Liver (tissue), 9 donors: ENCODE data around the gene CDH16. TPM values are rescaled to one million over a fixed set of nuclear protein-coding genes. Genes with fewer than 3 reads are reported as not detected.

Source experiments
- DNase-seq: peaks from one replicate; pipeline ENCODE4 v3.0.0-alpha.2; 2017; ENCODE audit warnings: low spot score
- H3K27ac ChIP-seq, 2 donors: one replicate each; pipeline ENCODE4 v1.7.0; 2013; ENCODE audit warnings: inconsistent platforms in 2 of 2, low read length in 2 of 2, control low read depth in 1 of 2, low read depth in 1 of 2, mild to moderate bottlenecking in 1 of 2
- H3K27me3 ChIP-seq, 4 donors: one replicate each; pipeline versions ENCODE4 v1.6.1 to v1.7.0; 2013; ENCODE audit warnings: low read length in 3 of 4, inconsistent platforms in 1 of 4, mild to moderate bottlenecking in 1 of 4, moderate library complexity in 1 of 4; ENCODE audit not compliant: control insufficient read depth in 4 of 4, insufficient read depth in 4 of 4
- H3K36me3 ChIP-seq, 4 donors: one replicate each; pipeline versions ENCODE4 v1.6.1 to v1.7.0; 2013; ENCODE audit warnings: low read length in 3 of 4, mild to moderate bottlenecking in 3 of 4, low read depth in 1 of 4, moderate library complexity in 1 of 4; ENCODE audit not compliant: control insufficient read depth in 4 of 4, insufficient read depth in 3 of 4
- H3K4me1 ChIP-seq, 4 donors: one replicate each; pipeline versions ENCODE4 v1.6.1 to v1.7.0; 2013; ENCODE audit warnings: low read length in 3 of 4, mild to moderate bottlenecking in 3 of 4, moderate library complexity in 1 of 4; ENCODE audit not compliant: control insufficient read depth in 4 of 4, insufficient read depth in 4 of 4
- H3K4me3 ChIP-seq, 3 donors: one replicate each; pipeline versions ENCODE4 v1.6.1 to v1.7.0; 2013; ENCODE audit warnings: low read length in 3 of 3, control low read depth in 1 of 3, low read depth in 1 of 3, mild to moderate bottlenecking in 1 of 3
- H3K9ac ChIP-seq, 2 donors: one replicate each; pipeline ENCODE4 v1.7.0; 2013; ENCODE audit warnings: low read length in 2 of 2, mild to moderate bottlenecking in 2 of 2, moderate library complexity in 2 of 2, control low read depth in 1 of 2, low read depth in 1 of 2
- H3K9me3 ChIP-seq, 4 donors: one replicate each; pipeline versions ENCODE4 v1.6.1 to v1.7.0; 2013; ENCODE audit warnings: low read length in 3 of 4; ENCODE audit not compliant: control insufficient read depth in 4 of 4
- ATF3 ChIP-seq: IDR thresholded peaks from 2 replicates; pipeline ENCODE4 v1.6.1; 2016; ENCODE audit warnings: antibody characterized with exemption
- CTCF ChIP-seq: fragments of 150-350 bp; IDR thresholded peaks from 2 replicates; pipeline ENCODE4 v1.5.1; 2017; ENCODE audit warnings: improper control_type of control experiment, low read depth, low read length; ENCODE audit not compliant: missing input control
- EGR1 ChIP-seq, 2 donors: IDR thresholded peaks; 2 replicates each; pipeline ENCODE4 v1.6.1; 2016 to 2018; ENCODE audit warnings: antibody characterized with exemption in 2 of 2, low read depth in 2 of 2
- FOXA1 ChIP-seq: IDR thresholded peaks from 2 replicates; pipeline ENCODE4 v1.6.1; 2016; ENCODE audit warnings: antibody characterized with exemption
- FOXA2 ChIP-seq: IDR thresholded peaks from 2 replicates; pipeline ENCODE4 v1.6.1; 2016; ENCODE audit warnings: antibody characterized with exemption
- GABPA ChIP-seq, 2 donors: IDR thresholded peaks in 1 of 2; conservative IDR thresholded peaks in 1 of 2; 2 replicates each; pipeline ENCODE4 v1.6.1; 2016; ENCODE audit warnings: antibody characterized with exemption in 2 of 2, mild to moderate bottlenecking in 1 of 2, moderate library complexity in 1 of 2
- HNF4A ChIP-seq, 2 donors: conservative IDR thresholded peaks; 2 replicates each; pipeline ENCODE4 v1.6.1; 2016; ENCODE audit warnings: antibody characterized with exemption in 2 of 2, mild to moderate bottlenecking in 2 of 2
- HNF4G ChIP-seq: IDR thresholded peaks from 2 replicates; pipeline ENCODE4 v1.6.1; 2016; ENCODE audit warnings: antibody characterized with exemption
- MAX ChIP-seq: IDR thresholded peaks from 2 replicates; pipeline ENCODE4 v1.6.1; 2016; ENCODE audit warnings: antibody characterized with exemption
- NR2F2 ChIP-seq: IDR thresholded peaks from 2 replicates; pipeline ENCODE4 v1.6.1; 2016; ENCODE audit warnings: antibody characterized with exemption
- RAD21 ChIP-seq, 2 donors: IDR thresholded peaks; 2 replicates each; pipeline ENCODE4 v1.6.1; 2016; ENCODE audit warnings: antibody characterized with exemption in 2 of 2, mild to moderate bottlenecking in 2 of 2
- REST ChIP-seq: IDR thresholded peaks from 2 replicates; pipeline ENCODE4 v1.6.1; 2016; ENCODE audit warnings: antibody characterized with exemption, mild to moderate bottlenecking
- RXRA ChIP-seq, 2 donors: IDR thresholded peaks; 2 replicates each; pipeline ENCODE4 v1.6.1; 2017 to 2018; ENCODE audit warnings: antibody characterized with exemption in 2 of 2, mild to moderate bottlenecking in 1 of 2
- SP1 ChIP-seq: IDR thresholded peaks from 2 replicates; pipeline ENCODE4 v1.6.1; 2018; ENCODE audit warnings: antibody characterized with exemption, mild to moderate bottlenecking
- YY1 ChIP-seq: IDR thresholded peaks from 2 replicates; pipeline ENCODE4 v1.6.1; 2016; ENCODE audit warnings: antibody characterized with exemption, mild to moderate bottlenecking
- ZBTB33 ChIP-seq: IDR thresholded peaks from 2 replicates; pipeline ENCODE4 v1.6.1; 2016; ENCODE audit warnings: antibody characterized with exemption
- WGBS: extraction: QIAGEN DNeasy Blood & Tissue Kit; methylation state at CpG from one replicate; pipeline ENCODE4 v1.1.7; 2013; 5-methylcytosine and 5-hydroxymethylcytosine counted together
- polyA plus RNA-seq, 2 donors: library from polyadenylated mRNA; stranded (reverse) in 1 of 2; unstranded in 1 of 2; fragments of 200-250 nt in 1 of 2; fragments of >200 nt in 1 of 2; fragmentation: Nextera tagmentation in 1 of 2; extraction: Ambion mirVana in 1 of 2; gene quantifications; one replicate each; pipeline versions ENCODE4 v1.2.1 to v1.2.3, GENCODE V29; 2013 to 2015
- total RNA-seq, 2 donors: library from RNA; depleted of rRNA; stranded (reverse); fragments of >200 nt; gene quantifications; one replicate each; pipeline ENCODE4 v1.2.3, GENCODE V29; 2014
- donor health status: healthy.
- donor health status: healthy.
- donor health status: healthy.
- donor health status: healthy.
- donor health status: healthy.

Gene CDH16
- total and polyA plus RNA-seq, 4 donors = 0.56 TPM; not detected in 3

GRCh38 chr16:66908762-66909559 is 9.7 kb downstream of the CDH16 start:
- no peak for DNase-seq
- Histone ChIP-seq H3K36me3 (no peaks in the 10 kb centered on the region), H3K4me3 (no peak overlapping the region), H3K4me1 (no peaks in the 10 kb centered on the region), H3K27me3 (no peaks in the 10 kb centered on the region), H3K9ac (no peak overlapping the region), H3K27ac (no peak overlapping the region), H3K9me3 (no peaks in the 10 kb centered on the region)
- TF ChIP-seq REST (no peak), EGR1 (IDR thresholded peaks at IDR 0.05; ENCODE audit: low read depth in 2 of 2) (no peak), GABPA (IDR thresholded peaks at IDR 0.05 in 1 of 2, conservative IDR thresholded peaks at IDR 0.05 in 1 of 2) (no peak), SP1 (no peak), HNF4A (conservative IDR thresholded peaks at IDR 0.05) (no peak), RAD21 (IDR thresholded peaks at IDR 0.05) (no peak), ZBTB33 (no peak), CTCF (no peak), NR2F2 (no peak), HNF4G (no peak), ATF3 (no peak), MAX (no peak), RXRA (IDR thresholded peaks at IDR 0.05) (no peak)
- 94% methylated on average over 14 of the region's 14 CpGs for WGBS

GRCh38 chr16:66908116-66908515 is 10.6 kb downstream of the CDH16 start:
- WGBS = 88% methylated on average over 3 of the region's 3 CpGs
- H3K27me3 ChIP-seq = no peaks in the 10 kb centered on the region
- H3K36me3 ChIP-seq = no peaks in the 10 kb centered on the region
- H3K4me1 ChIP-seq = no peaks in the 10 kb centered on the region
- H3K9me3 ChIP-seq = no peaks in the 10 kb centered on the region
- H3K9ac ChIP-seq = no peak overlapping the region
- H3K27ac ChIP-seq = no peak overlapping the region
- no peak overlapping the region for H3K4me3 ChIP-seq
- no peak for DNase-seq
- TF ChIP-seq CTCF (no peak), EGR1 (IDR thresholded peaks at IDR 0.05; ENCODE audit: low read depth in 2 of 2) (no peak), RXRA (IDR thresholded peaks at IDR 0.05) (no peak), ATF3 (no peak), REST (no peak), RAD21 (IDR thresholded peaks at IDR 0.05) (no peak), FOXA2 (no peak), SP1 (no peak), YY1 (no peak), HNF4A (conservative IDR thresholded peaks at IDR 0.05) (no peak), FOXA1 (no peak), GABPA (IDR thresholded peaks at IDR 0.05 in 1 of 2, conservative IDR thresholded peaks at IDR 0.05 in 1 of 2) (no peak)
